WERI-Rb-1 (cell line): ENCODE measurements around the gene ZNF768.

Experiments used
- DNase-seq: peaks from one replicate; pipeline ENCODE4 v3.0.0-alpha.2; 2020
- H3K27ac ChIP-seq: fragments of 250-450 bp; sonication (Bioruptor Pico); 2 replicates; pipeline ENCODE4 v1.5.1; 2020; ENCODE audit warnings: mild to moderate bottlenecking, moderate library complexity
- H3K27me3 ChIP-seq: fragments of 250-450 bp; sonication (Bioruptor Pico); 2 replicates; pipeline ENCODE4 v1.5.1; 2021; ENCODE audit warnings: mild to moderate bottlenecking, low read depth, moderate library complexity; ENCODE audit not compliant: insufficient read depth, severe bottlenecking
- H3K36me3 ChIP-seq: fragments of 250-450 bp; sonication (Bioruptor Pico); 2 replicates; pipeline ENCODE4 v1.5.1; 2020; ENCODE audit warnings: mild to moderate bottlenecking, moderate library complexity
- H3K4me3 ChIP-seq: 2 replicates; pipeline ENCODE4 v1.5.1; 2011; ENCODE audit warnings: low read depth, mild to moderate bottlenecking, control low read depth, low read length
- H3K9me3 ChIP-seq: fragments of 250-450 bp; sonication (Bioruptor Pico); 2 replicates; pipeline ENCODE4 v1.5.1; 2021; ENCODE audit warnings: mild to moderate bottlenecking, moderate library complexity; ENCODE audit not compliant: severe bottlenecking
- TF ChIP-seq, protein P1 (sequence below): IDR thresholded peaks from 2 replicates; pipeline ENCODE4 v1.5.1; 2011; ENCODE audit warnings: low read depth, mild to moderate bottlenecking, control low read depth, inconsistent platforms, low read length

ZNF768 gene

DNA sequence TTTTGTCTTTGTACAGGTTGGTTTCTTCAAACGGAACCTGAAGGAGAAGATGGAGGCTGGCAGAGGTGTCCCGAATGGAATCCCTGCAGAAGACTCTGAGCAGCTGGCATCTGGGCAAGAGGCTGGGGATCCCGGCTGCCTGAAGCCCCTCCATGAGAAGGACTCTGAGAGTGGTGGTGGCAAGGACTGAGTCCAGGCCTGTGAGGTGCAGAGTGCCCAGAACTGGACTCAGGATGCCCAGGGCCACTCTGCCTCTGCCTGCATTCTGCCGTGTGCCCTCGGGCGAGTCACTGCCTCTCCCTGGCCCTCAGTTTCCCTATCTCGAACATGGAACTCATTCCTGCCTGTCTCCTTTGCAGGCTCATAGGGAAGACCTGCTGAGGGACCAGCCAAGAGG lies 4.9 kb downstream of the ZNF768 start:
- Histone ChIP-seq H3K4me3 (no peak overlapping the region), H3K27ac (no peak overlapping the region), H3K27me3 (no peaks in the 10 kb centered on the region), H3K9me3 (no peaks in the 10 kb centered on the region), H3K36me3 (peaks cover 12% of the 10 kb centered on the region)
- TF ChIP-seq, protein P1, sequence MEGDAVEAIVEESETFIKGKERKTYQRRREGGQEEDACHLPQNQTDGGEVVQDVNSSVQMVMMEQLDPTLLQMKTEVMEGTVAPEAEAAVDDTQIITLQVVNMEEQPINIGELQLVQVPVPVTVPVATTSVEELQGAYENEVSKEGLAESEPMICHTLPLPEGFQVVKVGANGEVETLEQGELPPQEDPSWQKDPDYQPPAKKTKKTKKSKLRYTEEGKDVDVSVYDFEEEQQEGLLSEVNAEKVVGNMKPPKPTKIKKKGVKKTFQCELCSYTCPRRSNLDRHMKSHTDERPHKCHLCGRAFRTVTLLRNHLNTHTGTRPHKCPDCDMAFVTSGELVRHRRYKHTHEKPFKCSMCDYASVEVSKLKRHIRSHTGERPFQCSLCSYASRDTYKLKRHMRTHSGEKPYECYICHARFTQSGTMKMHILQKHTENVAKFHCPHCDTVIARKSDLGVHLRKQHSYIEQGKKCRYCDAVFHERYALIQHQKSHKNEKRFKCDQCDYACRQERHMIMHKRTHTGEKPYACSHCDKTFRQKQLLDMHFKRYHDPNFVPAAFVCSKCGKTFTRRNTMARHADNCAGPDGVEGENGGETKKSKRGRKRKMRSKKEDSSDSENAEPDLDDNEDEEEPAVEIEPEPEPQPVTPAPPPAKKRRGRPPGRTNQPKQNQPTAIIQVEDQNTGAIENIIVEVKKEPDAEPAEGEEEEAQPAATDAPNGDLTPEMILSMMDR, result no peak
- DNase-seq, result no peak

DNA sequence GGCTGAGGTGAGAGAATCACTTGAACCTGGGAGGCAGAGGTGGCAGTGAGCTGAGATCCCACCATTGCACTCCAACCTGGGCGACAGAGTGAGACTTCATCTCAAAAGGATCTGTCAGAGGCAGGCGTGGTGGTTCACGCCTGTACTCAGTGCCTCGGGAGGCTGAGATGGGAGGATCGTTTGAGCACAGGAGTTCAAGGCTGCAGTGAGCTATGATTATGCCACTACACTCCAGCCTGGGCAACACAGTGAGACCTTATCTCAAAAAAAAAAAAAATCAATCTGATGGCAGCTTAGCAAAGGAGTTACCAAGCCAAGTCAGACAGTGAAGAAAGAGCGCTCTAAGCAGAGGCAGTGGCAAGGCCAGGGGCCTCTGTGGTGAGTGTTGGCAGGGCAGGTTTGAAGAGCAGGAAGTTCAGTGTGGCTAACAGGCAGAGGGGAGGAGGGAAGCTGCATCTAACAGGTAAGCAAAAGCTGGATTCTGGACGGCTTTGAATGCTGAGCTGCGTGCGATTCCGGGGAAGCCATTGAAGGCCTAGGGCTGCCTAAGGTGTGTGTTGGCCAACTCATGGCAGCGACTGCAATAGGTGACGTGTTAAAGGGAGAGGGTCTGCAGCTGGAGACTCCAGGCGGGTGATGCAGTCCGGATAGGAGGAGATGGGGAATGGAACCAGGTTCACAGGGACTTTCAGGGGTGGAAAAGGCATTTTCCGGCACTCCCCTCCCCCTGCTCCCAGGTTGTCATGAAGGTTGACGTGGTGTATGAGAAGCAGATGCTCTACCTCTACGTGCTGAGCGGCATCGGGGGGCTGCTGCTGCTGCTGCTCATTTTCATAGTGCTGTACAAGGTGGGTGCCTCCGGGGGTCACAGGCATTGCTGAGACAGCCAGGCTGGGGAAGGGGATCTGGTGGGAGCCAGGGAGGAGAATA lies 7.0 kb downstream of the ZNF768 start:
- Histone ChIP-seq H3K27ac (no peak overlapping the region), H3K9me3 (no peaks in the 10 kb centered on the region), H3K36me3 (peaks cover 2% of the 10 kb centered on the region), H3K4me3 (no peak overlapping the region), H3K27me3 (no peaks in the 10 kb centered on the region)
- DNase-seq, result no peak
- TF ChIP-seq, protein P1, result no peak

DNA sequence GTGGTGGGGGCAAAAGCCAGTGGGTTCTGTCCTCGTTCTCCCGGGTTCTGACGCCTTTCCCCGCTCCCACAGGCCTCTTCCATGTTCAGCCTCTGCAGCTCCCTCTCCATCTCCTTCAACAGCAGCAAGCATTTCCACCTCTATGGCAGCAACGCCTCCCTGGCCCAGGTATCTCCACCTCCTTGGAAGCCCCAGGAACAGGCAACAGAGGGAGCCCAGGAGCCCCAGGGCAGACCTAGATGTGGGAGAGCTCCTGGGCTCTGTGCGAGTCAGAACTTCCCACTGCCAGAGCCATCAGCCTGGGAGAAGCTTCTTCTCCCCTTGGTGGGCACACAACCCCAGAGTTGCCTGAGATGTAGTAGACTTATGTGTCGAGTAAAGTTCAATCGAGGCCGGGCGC lies 7.8 kb downstream of the ZNF768 start:
- no peaks in the 10 kb centered on the region for H3K36me3 ChIP-seq
- H3K4me3 ChIP-seq, result no peak overlapping the region
- H3K27me3 ChIP-seq, result no peaks in the 10 kb centered on the region
- H3K9me3 ChIP-seq, result no peaks in the 10 kb centered on the region
- H3K27ac ChIP-seq, result no peak overlapping the region
- TF ChIP-seq, protein P1, result no peak
- no peak for DNase-seq

DNA sequence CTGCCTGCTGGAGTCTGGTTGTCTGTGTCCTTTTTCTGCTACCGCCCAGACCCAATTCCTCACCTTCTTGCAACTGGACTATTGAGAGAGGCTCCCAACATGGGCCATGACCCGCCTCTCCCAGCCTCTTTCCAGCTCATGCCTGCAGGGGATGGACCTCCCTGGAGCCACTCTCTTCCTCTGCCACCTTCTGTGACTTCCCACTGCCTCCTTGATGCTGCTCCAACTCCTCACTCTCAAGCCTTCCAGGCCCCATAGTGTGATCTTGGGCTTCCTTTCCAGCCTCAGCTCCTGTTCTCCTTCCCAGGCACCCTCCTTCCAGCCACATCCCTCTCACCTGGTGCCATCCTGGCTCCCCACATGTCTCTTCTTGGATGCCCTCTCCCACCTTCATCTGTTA lies 11.1 kb downstream of the ZNF768 start:
- Histone ChIP-seq H3K4me3 (no peak overlapping the region), H3K27me3 (no peaks in the 10 kb centered on the region), H3K36me3 (no peaks in the 10 kb centered on the region), H3K9me3 (no peaks in the 10 kb centered on the region), H3K27ac (no peak overlapping the region)
- TF ChIP-seq, protein P1, result no peak
- no peak for DNase-seq

DNA sequence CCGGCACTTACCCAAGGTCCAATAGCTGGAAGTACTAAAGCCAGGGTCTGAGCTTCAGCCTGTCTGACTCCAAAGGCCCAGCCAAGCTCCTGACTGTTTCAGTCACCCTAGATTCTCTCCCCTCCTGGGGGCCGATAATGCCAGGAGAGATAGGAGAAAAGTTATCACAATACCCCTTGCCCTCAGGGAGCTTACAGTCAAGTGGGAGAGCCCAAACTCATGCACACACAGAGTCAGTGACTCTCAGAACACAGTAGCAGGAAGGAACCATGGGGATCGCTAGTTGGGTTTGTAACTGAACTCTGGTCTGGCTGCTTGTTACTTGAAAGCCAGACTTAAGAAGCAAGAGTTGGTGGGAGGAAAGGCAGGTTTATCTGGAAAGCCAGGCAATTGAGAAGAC lies 14.9 kb downstream of the ZNF768 start:
- TF ChIP-seq, protein P1, result no peak
- no peak for DNase-seq
- Histone ChIP-seq H3K27ac (no peak overlapping the region), H3K9me3 (no peaks in the 10 kb centered on the region), H3K27me3 (no peaks in the 10 kb centered on the region), H3K4me3 (no peak overlapping the region), H3K36me3 (no peaks in the 10 kb centered on the region)
